ENCODE measurements around the gene PREX1.

PREX1 gene

DNA sequence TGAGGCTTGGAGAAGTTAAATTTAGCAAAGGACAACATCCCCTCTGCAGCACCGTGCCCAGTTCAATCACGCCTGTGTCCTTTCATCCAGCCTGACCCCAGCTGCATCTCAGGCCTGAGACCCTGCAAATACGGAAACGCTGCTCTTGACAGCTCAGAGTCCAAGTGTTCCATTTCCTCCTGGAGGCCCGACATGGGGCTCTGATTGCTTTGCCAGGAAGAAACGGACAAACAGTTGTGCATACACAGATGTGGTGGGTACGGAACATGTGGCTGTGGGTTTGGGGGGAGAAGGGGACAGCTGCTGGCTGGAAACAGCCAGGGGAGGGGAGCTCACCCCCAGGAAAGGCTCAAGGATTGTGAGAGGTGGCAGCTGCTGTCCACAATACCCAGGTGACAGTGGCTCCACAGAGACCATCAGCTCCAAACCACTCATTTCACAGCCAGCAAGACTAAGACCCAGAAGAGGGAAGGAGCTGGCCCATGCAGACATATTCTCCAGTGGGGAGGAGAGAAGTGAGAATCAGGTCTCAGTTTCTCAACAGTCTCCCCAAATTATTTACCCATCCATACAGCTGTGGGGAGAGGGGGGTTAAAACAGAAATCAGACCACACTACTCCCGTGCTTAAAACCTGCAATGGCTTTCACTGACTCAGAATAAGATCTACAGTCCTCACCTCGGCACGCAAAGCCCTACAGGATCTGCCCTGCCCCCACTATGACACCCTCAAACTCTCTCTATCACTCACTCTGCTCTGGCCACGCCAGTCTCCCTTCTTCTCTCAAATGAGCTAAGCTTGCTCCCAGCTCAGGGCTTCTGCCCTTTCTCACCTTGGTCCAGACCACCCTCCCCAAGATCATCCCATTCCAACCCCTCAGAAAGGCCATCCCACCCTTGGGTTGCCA is 89.1 kb downstream of the PREX1 start:
- DNase-seq, result no peak

DNA sequence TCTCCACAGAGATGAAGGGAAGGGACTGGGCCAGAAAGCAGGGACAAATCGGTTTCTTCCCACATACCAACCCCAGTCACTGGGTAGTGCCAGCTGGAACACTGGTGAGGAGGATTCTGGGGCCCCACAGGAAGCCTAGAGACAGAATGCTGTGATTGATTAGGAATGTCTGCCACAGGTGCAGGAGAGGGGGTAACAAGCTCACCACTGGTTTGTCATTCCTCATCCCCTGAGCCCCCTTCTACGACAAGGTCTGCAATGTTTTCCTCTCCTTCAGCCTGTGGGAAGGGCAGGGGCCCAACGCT is 89.8 kb downstream of the PREX1 start:
- DNase-seq, result no peak

DNA sequence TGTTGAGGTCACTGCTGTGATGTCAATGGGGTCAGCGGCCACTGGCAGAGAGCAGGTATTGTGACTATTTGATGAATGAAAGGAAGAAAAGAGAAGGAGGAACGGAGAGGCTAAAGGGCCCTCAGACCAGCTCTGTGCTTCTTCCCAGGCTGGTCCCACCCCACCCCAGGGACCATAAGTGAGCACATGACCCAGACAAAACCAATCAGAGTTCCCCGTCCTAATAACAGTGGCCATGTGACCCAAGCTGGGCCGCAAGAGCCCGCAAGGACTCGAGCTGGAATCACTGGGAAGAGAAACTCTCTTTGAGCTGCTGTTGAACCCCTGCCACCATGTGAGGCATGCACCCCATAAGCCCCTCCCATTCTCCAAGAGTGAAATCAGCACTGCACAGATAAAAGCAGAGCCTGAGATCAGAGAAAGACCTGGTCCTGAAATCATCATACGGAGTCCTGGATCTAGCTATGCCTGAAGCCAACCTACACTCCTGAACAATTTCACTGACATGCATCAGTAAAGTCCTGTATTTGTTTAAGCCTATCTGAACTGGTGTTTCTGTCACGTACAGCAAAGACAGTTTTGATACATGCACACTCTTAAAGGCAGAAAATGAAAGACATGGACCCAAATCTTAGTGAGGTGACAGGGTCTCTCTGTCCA is 90.2 kb downstream of the PREX1 start:
- DNase-seq, result peak in 34 of 56 donors; percentile 17 to 84 (median 58)

DNA sequence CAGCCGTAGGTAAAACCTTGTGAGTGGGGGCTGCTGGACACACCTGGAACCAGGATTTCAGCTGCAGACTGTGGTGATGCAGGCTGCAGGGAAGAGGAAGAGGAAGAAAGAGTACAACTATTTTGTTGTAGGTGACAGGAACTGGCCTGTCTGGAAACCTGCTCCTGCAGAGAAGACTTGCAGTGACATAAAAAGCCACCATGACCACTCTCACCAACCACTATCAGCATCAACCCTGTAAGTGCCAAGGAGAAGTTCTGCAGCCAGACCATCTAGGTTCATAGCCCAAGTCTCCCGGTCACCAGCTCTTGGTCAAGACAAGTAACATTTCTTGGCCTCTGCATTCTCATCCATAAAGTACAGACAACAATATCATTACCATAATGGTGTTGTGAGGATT is 91.2 kb downstream of the PREX1 start:
- DNase-seq, result no peak

DNA sequence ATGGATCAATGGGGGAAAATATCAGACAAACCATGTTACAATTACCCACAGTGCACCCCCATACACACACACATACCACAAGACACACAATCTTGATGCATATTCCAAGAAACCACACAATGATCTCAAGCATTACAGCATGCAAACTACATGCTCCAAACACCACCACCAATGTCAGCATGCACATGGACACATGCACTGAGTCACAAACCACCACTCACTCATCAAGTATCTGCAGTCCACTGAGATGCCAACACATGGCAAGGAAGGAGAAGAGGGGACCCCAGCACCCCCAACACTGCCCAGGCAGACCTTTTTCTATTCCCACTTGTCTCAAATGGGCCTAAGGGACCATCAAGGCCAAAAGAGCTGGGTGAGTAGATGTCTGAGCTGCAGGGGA is 91.6 kb downstream of the PREX1 start:
- no peak for DNase-seq

DNA sequence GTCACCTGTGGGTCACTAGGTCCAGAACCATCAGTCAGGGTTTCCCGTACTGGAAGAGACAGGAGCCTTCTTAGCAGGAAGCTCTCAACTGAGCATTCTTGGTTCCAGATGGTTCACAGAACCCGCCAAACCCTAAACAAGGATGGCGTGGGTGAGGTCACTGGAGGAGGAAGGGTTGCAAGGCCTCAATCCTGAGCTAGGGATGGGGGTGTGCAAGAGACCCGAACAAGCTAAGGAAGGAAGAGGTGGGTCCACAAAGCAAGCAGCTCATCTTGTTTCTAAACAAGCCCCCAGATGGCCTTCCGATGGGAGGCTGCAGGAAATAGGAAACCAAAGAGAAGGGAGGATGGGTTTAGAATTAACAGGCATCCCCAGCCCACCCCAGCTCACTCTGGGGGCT is 92.7 kb downstream of the PREX1 start:
- DNase-seq, result no peak

DNA sequence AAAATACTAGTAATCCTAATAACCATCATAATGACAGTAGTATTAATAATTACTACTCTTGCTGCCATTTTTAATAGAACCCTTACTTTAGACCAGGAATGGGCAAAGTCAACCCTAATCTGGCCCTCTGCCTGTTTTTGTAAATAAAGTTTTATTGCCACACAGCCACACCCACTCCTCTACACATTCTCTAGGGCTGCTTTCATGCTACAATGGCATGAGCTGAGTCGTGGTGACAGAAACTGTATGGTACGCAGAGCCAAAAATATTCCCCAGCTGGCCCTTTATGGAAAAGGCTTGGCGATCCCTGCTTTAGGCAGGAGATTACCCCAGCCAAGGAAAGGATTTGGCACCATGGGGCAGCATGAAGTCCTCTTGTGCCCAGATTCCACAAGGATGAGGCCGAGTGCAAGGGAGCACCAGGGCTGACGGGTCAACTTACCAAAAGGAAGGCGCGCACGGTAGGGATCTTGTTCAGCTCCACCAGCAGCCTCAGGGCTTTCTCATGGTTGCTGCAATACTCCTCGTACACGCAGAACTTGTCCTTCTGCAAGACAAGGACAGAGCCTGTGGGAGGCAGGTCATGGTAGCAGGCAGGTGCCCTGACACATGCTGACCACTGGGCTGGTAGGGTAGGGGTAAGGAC is 93.6 kb downstream of the PREX1 start:
- DNase-seq, result no peak

DNA sequence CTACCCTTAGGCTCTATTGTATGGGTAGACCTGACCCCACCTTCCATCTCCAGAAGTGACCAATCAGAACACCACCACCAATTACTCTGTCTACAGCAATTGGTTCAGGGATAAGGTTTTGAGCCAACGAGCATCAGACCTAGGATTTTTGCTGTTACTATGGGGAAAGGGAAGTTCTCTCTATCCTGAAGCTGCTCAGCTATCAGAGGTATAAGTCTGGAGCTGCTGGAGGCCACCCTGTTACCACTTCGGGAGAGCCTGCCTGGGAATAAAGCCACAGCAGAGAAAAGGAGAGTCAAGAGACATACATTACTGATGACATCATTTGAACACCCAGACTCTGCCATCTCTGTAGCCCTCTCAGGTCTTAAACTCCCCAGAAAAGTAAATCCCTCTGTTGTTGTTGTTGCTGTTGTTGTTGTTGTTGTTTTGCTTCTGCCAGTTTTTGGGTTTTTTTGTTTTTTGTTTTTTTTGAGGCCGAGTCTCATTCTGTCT is 94.5 kb downstream of the PREX1 start:
- no peak for DNase-seq

DNA sequence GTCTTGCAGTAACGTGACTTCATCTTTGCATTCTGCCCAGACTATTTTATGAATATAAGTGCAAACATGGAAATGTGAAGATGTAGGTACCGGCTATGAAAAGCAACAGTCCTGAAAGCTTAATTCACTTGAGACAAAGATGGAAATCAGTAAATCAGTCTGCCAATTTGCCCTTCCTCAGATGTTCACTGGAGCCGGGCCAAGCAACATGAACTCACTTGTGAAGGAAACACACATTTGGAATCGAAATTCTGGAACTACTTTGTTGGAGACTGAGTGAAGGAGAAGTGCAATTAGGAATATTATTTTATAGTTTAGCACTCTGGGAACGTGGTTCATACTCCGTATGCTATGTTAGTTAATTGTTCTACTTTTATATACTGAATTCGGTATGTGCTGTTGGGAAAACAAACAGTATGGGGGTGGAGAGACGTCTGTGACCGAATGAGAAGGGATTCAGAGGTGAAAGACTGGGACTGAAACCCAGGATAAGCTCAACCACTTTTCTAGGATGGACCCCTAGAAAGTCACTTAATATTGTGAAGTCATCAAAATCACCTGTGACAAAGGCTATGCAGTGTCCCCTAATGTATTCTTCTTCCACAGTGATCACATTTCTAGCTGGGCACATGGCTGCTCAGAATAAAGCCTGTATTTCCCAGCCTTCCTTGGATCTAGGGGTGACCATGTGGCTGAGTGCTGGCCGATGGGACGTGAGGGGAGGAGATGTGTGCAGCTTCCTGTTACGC is 95.5 kb downstream of the PREX1 start:
- DNase-seq, result peak in 21 of 56 donors; percentile 18 to 73 (median 39)

DNA sequence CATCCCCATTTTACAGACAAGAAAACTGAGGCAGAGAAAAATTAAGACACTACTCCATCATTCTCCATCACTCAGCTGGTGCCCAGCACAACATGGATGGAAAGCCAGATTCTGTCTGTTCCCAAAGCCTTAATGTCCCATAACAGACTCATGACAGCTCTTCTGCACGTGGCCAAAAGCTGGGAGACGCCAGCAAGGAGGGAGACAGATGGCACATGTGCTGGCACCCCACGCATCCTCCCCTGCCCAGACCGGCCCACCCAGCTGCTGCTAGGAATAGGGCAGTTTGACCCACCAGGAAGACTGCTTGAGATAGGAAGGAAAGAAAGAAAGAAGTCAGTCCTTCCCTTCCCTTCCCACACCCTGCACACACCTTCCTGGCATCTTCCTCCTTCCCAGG is 96.3 kb downstream of the PREX1 start:
- DNase-seq, result no peak

DNA sequence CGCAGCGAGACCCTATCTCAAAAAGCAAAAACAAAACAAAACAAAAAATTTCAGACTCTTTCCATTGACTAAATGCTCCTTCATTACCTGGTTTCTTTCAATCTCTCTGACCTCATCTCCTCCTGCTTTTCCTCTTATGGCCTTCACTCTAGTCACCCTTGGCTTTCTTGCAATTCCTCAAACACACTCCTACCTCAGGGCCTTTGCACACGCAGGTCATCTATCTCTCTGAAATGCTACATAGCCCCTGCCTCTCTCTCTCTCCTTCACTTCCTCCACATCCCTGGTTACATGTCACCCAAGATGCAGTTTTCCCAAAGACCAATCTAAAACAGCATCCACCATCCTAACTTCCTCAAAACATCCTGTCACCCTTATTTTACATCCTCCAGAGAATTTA is 96.8 kb downstream of the PREX1 start:
- DNase-seq, result no peak

DNA sequence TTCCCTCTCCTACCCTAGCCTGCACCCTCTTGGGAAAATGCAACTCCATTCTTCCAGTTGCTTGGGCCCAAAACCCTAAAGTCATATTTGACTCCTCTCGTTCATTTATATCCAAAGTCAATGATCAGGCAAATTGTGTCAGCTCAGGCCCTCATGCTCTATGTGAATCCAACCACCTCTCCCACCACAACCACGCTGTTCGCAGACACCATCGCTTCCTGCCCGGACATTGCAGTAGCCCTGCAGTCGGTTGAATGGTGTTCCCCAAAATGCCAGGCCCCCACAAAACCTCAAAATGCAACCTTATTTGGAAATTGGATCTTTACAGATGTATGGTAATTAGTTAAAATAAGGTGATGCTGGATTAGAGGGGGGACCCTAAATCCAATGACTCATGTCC is 98.3 kb downstream of the PREX1 start:
- no peak for DNase-seq

DNA sequence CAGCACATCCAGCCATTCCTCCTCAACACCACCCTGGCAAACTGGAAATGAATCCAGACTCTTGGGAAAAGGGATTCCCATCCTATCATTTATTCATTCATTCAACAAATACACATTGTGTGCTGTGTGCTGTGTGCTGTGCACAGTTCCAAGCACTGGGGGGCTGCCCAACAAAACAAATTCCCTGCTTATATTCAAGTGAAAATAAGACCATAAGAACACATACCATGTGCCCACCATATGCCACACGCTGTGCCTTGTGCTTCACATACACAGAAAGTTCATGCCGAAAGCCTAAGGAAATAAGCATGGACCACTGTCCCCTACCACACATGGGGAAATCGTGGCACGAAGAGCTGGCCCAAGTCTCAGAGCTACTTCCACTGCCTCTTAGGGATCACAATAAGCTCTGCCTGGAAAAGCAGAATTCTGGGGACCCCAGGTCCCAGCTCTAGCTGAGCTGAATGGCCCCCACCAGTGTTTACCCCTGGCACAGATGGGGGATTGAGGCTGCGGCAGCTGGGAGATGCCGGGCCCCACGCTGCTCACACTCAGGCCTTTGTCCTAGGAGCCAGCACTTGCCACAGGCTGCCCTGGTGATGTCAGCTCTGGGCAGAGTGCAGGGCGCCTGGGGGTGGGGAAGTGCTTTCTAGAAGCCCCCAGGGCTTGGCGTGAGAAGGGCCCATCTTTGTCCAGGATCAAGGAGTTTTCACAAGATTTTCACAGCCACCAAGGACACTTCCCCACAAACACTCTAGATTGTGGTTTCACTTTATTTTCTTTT is 99.6 kb downstream of the PREX1 start:
- DNase-seq, result peak in 55 of 56 donors; percentile 36 to 97 (median 88)

DNA sequence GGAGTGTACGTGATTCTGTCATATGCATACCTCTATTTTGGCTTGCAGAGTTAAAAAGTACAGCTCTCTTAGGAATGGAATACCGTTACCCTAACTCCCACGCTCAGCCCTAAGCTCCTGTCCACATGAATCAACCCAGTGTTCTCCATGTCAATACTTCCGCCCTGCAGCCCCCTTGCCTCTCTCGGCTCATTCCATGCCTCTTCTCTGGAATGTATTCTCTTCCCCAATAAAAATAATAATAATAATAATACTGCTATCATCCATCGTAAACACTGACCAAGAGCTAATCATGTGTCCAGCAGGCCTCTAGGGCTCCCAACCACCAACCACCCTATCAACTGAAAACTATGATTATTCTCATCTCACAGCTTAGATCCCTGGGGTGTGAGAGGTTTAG is 100.6 kb downstream of the PREX1 start:
- DNase-seq, result no peak

DNA sequence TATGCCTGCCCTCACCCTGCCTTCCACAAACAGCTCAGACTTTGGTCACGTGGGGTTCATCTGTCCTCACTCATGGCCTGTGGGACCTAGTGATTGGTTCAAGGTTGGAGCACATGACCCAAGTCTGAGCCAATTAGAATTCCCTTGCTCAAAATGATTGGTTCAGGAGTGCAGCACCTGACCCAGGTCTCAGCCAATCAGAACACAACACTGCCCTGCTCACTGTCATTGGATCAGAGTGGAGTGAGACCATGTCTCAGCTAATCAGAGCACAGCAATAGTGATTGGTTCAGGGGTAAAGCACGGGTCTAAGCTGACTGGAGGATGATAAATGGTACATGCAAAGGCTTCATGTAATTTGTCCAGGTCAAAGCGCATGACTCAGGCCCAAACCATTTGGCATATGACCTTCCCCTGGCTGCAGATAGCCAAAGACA is 102.2 kb downstream of the PREX1 start:
- DNase-seq, result peak in 2 of 56 donors; percentile 39 to 59

DNA sequence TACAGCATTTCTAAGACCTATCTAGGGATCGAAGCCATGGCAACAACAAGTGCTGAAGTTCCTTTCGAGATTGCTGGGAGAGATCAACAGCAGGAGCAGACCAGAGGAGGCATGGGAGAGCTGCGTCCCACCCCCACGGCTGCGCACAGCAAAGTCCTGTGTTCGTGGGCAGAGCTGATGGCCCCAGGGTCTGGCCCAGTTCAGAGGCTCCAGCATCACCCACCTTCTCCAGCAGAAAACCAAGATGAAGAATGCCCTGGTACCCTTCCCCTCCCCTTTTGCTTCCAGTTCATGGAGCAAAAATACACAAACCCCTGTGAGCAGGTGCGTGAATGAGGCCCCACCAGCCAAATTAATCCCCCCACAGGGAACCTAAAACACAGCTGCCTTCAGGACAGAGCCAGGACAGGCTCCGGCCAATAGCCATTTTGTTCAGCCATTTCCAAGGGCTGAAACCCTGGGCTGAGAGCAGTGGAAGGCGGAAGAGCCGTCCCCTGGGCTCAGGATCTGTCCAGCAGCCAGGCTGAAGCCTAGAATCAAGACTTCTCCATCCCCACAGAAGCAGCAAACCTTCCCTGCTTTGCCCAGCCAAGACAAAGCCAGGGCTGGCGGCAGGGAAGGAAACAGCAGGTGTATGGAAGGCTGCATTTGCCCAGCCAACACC is 102.8 kb downstream of the PREX1 start:
- DNase-seq, result no peak

DNA sequence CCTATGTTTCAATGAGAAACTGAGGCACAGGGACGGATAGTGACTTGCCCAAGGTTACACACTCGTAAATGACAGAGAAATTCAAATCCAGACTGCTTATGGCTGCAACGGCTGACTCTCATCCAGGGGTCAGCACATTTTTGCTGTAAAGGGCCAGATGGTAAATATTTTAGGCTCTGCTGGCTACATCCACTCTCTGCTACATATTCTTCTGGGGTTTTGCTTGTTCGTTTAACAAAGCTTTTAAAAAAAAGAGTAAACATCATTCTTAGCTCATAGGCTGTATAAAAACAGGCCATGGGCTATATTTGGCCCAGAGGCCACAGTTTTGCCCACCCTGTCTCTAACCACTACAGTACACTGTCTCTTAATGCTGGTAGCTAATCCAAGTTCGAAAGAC is 103.4 kb downstream of the PREX1 start:
- DNase-seq, result no peak

DNA sequence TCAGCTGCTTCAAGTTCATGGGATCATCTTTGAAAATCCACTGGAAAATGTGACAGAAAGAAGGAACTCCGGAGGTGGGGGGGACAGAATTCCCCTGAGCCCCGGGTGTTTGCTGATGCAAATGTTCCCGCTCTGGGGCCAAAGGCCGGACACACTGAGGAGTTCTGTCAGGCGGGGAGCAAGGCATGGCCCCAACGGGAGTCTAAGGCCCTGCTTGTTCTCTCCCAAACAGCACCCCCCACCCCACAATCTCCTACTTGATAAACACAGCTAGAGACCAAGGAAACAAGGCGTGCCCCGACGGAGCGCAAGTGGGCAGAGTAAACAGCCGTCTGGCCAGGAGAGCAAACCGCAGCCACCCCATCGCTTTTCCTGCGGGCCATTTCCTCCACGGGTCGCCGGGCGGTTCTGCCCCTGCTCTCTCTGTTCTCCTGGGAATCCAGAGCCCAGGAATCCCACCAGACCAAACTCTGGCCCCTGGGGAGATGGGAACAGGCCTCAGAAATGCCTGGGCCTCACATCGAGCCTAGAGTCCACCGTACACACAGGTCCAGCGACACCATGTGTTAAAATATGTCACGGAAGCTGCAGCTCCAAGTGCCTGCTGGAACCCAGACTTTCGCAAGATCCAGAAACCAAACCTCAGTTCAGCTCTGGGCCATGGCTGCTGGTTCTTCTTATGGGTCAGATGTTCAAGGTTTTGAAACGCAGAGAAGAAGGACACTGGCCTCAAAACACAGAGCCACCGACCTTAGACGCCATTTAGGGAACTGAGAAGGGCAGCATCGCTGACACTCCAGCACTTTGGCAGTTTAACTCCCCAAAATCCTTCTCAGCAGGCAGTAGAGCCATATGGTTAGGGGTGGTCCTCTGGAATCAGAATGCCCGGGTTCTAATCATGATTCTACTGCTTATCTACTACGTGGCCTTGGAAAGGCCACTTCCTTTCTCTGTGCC is 104.2 kb downstream of the PREX1 start:
- peak in 39 of 56 donors; percentile 21 to 83 (median 52) for DNase-seq

DNA sequence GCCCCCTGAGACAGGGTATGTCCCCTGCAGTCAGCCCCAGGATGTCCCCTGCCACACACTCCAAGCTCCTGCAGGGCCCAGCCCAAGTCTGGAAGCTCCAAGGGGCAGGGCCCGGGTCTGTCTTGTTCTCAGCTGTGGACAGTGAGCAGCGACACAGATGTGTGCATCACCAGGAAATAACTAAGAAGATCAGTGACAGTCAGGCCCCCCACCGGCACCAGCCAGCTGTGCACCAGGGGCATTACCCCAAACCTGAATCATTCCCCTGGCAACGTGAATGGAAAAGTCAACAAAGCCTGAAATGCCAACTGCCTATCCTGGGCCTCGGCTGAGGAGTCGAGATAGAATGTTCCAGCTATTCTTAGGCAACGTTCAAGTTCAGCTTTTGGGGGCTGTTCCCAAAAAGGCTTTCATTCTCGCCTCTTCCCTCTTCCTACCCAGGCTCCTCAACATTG is 105.0 kb downstream of the PREX1 start:
- peak in 7 of 56 donors; percentile 27 to 61 (median 39) for DNase-seq
